H9 (cell line): ENCODE results near the gene IL20RA. TPM values are rescaled to one million over a fixed set of nuclear protein-coding genes. Genes with fewer than 3 reads are reported as not detected.

Experiments
- DNase-seq: peaks from one replicate; pipeline ENCODE4 v3.0.0-alpha.2; 2017
- H2AFZ ChIP-seq: one replicate; pipeline ENCODE4 v1.6.1; 2013; ENCODE audit warnings: mild to moderate bottlenecking, low read length, control low read depth, moderate library complexity
- H2AK5ac ChIP-seq: 2 replicates; pipeline ENCODE4 v1.6.1; 2013; ENCODE audit warnings: low read length, control low read depth, mixed read lengths; ENCODE audit not compliant: insufficient read length
- H2BK120ac ChIP-seq: one replicate; pipeline ENCODE4 v1.6.1; 2013; ENCODE audit warnings: low read depth, mild to moderate bottlenecking, low read length, control low read depth, inconsistent platforms; ENCODE audit not compliant: poor library complexity, severe bottlenecking
- H2BK12ac ChIP-seq: 2 replicates; pipeline ENCODE4 v1.6.1; 2013; ENCODE audit warnings: low read length, control low read depth, mixed read lengths, low read depth; ENCODE audit not compliant: insufficient read length
- H2BK15ac ChIP-seq: 2 replicates; pipeline ENCODE4 v1.6.1; 2013; ENCODE audit warnings: low read depth, low read length, control low read depth
- H2BK20ac ChIP-seq: one replicate; pipeline ENCODE4 v1.6.1; 2013; ENCODE audit warnings: low read depth, mild to moderate bottlenecking, low read length, control low read depth, inconsistent platforms; ENCODE audit not compliant: poor library complexity, severe bottlenecking
- H2BK5ac ChIP-seq: 2 replicates; pipeline ENCODE4 v1.6.1; 2013; ENCODE audit warnings: low read length, control low read depth, mixed read lengths; ENCODE audit not compliant: insufficient read length
- H3K14ac ChIP-seq: 2 replicates; pipeline ENCODE4 v1.6.1; 2013; ENCODE audit warnings: low read length, control low read depth; ENCODE audit not compliant: insufficient read depth
- H3K18ac ChIP-seq: 2 replicates; pipeline ENCODE4 v1.6.1; 2013; ENCODE audit warnings: low read depth, mild to moderate bottlenecking, mixed read lengths, low read length, control low read depth; ENCODE audit not compliant: insufficient read length
- H3K23ac ChIP-seq: 2 replicates; pipeline ENCODE4 v1.6.1; 2013; ENCODE audit warnings: low read length, control low read depth, mixed read lengths, low read depth; ENCODE audit not compliant: insufficient read length
- H3K23me2 ChIP-seq: 2 replicates; pipeline ENCODE4 v1.6.1; 2013; ENCODE audit warnings: low read depth, mild to moderate bottlenecking, mixed read lengths, low read length, control low read depth; ENCODE audit not compliant: insufficient read length, poor library complexity, severe bottlenecking
- H3K27ac ChIP-seq: 2 replicates; pipeline ENCODE4 v1.5.1; 2013; ENCODE audit warnings: low read length, control low read depth, mixed read lengths, low read depth; ENCODE audit not compliant: insufficient read length
- H3K27me3 ChIP-seq: 2 replicates; pipeline ENCODE4 v1.6.1; 2013; ENCODE audit warnings: low read length, control low read depth, inconsistent platforms; ENCODE audit not compliant: insufficient read depth
- H3K4ac ChIP-seq: 2 replicates; pipeline ENCODE4 v1.6.1; 2013; ENCODE audit warnings: low read depth, mild to moderate bottlenecking, control low read depth, inconsistent platforms, low read length, moderate library complexity
- H3K4me1 ChIP-seq: 2 replicates; pipeline ENCODE4 v1.6.1; 2013; ENCODE audit warnings: low read length, control low read depth, inconsistent platforms; ENCODE audit not compliant: insufficient read depth
- H3K4me2 ChIP-seq: 2 replicates; pipeline ENCODE4 v1.6.1; 2013; ENCODE audit warnings: low read length, control low read depth, mixed read lengths; ENCODE audit not compliant: insufficient read length, insufficient read depth
- H3K56ac ChIP-seq: 2 replicates; pipeline ENCODE4 v1.6.1; 2013; ENCODE audit warnings: low read depth, mild to moderate bottlenecking, mixed read lengths, low read length, control low read depth; ENCODE audit not compliant: insufficient read length
- H3K79me1 ChIP-seq: 2 replicates; pipeline ENCODE4 v1.6.1; 2013; ENCODE audit warnings: low read depth, mild to moderate bottlenecking, moderate library complexity, low read length, control low read depth, inconsistent platforms; ENCODE audit not compliant: insufficient read depth, poor library complexity, severe bottlenecking
- H3K79me2 ChIP-seq: 2 replicates; pipeline ENCODE4 v1.6.1; 2013; ENCODE audit warnings: low read length, control low read depth, inconsistent platforms; ENCODE audit not compliant: insufficient read depth
- H3K9ac ChIP-seq: 2 replicates; pipeline ENCODE4 v1.6.1; 2013; ENCODE audit warnings: low read length, control low read depth, mixed read lengths; ENCODE audit not compliant: insufficient read length; ENCODE audit errors: extremely low read depth
- H3K9me3 ChIP-seq: one replicate; pipeline ENCODE4 v1.6.1; 2013; ENCODE audit warnings: low read depth, low read length, inconsistent platforms; ENCODE audit not compliant: control insufficient read depth
- H3T11ph ChIP-seq: one replicate; pipeline ENCODE4 v1.6.1; 2013; ENCODE audit warnings: mild to moderate bottlenecking, low read length, control low read depth, inconsistent platforms
- H4K20me1 ChIP-seq: one replicate; pipeline ENCODE4 v1.6.1; 2013; ENCODE audit not compliant: control insufficient read depth, insufficient read length, insufficient read depth
- H4K5ac ChIP-seq: 2 replicates; pipeline ENCODE4 v1.6.1; 2013; ENCODE audit warnings: low read depth, mild to moderate bottlenecking, mixed read lengths, low read length, control low read depth; ENCODE audit not compliant: insufficient read length
- H4K8ac ChIP-seq: replicated peaks from 2 replicates; pipeline ENCODE4 v1.6.1; 2013; ENCODE audit warnings: low read length, control low read depth, mixed read lengths, low read depth; ENCODE audit not compliant: insufficient read length
- H4K91ac ChIP-seq: 2 replicates; pipeline ENCODE4 v1.6.1; 2013; ENCODE audit warnings: low read depth, mild to moderate bottlenecking, moderate library complexity, mixed read lengths, low read length, control low read depth; ENCODE audit not compliant: insufficient read length
- H3K27ac Mint-ChIP-seq, 3 experiments: 2 replicates in 2 of 3; 3 replicates in 1 of 3; pipeline ENCODE4 v1.8.0; 2020 to 2021; ENCODE audit warnings: mixed read lengths in 3 of 3, mild to moderate bottlenecking in 1 of 3, moderate library complexity in 1 of 3
- H3K27me3 Mint-ChIP-seq: 2 replicates; pipeline ENCODE4 v1.8.0; 2021; ENCODE audit warnings: low read depth, mild to moderate bottlenecking, moderate library complexity, mixed read lengths
- H3K36me3 Mint-ChIP-seq, 3 experiments: 2 replicates in 2 of 3; 3 replicates in 1 of 3; pipeline ENCODE4 v1.8.0; 2020 to 2021; ENCODE audit warnings: low read depth in 3 of 3, mixed read lengths in 3 of 3; ENCODE audit not compliant: insufficient read depth in 1 of 3
- H3K4me1 Mint-ChIP-seq, 2 experiments: 2 replicates each; pipeline ENCODE4 v1.8.0; 2020; ENCODE audit warnings: mixed read lengths in 2 of 2
- H3K4me3 Mint-ChIP-seq, 2 experiments: 2 replicates in 1 of 2; 3 replicates in 1 of 2; pipeline ENCODE4 v1.8.0; 2020 to 2021; ENCODE audit warnings: mild to moderate bottlenecking in 2 of 2, mixed read lengths in 2 of 2, moderate library complexity in 1 of 2
- H3K9me3 Mint-ChIP-seq, 2 experiments: 2 replicates in 1 of 2; 3 replicates in 1 of 2; pipeline ENCODE4 v1.8.0; 2020; ENCODE audit warnings: mild to moderate bottlenecking in 2 of 2, mixed read lengths in 2 of 2, moderate library complexity in 1 of 2
- WGBS: extraction: QIAGEN DNeasy Blood & Tissue Kit; methylation state at CpG from one replicate; pipeline ENCODE4 v1.1.7; 2013; ENCODE audit warnings: missing lambda C conversion rate, low lambda C conversion rate, mixed read lengths; ENCODE audit not compliant: insufficient read length; ENCODE audit errors: extremely low coverage; 5-methylcytosine and 5-hydroxymethylcytosine counted together
- total RNA-seq: library from RNA; stranded (reverse); gene quantifications from 2 replicates; pipeline ENCODE4 v1.2.1, GENCODE V29; 2021
- TF ChIP-seq, protein P1 (sequence below): fragments of 200-600 bp; sonication (generic); conservative IDR thresholded peaks from 3 replicates; pipeline ENCODE4 v1.8.0; 2021; ENCODE audit warnings: antibody characterized with exemption, mild to moderate bottlenecking

IL20RA gene
- total RNA-seq, 1 experiment from 2014 or later: 0.74 TPM

DNA sequence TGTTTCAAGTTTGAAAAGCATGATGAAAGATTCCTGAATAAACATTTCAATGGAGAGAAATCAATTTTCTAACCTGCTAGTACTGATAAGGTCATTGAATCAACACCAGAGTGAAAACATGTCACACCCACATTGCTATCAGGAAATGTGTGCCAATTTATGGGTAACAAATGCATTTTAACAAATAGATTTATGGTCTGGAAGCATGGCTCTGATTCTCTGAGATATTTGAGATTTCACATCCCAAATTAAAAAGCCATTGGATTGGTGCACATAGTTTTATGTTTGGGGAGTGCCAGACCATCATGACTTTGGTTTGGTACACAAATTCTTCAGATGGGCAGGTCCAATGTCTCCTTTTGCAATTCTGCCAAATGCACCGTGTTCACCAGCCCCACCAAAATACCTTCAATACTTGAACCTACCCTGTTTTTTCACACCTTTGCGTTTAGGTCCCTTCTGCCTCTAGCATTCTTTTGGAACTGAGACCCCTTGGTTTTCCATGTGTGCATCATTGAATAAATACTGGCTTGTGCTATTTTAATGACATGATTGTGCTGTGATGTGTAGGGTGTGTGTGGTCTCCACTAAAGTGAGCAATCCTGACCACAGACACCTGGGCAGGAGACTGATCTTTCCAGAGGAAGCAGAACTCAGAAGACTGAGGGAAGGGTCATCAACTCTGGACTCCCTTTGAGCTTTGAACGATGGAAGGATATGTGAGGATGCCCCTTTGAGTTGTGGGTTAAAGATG lies 20.4 kb downstream of the IL20RA start:
- no peak for DNase-seq
- H4K5ac ChIP-seq: no peak overlapping the region
- H4K8ac ChIP-seq: no peak overlapping the region
- H3K27me3 Mint-ChIP-seq: peaks cover 3% of the 10 kb centered on the region
- no CpG with 5 or more reads among the region's 3 CpGs for WGBS
- H3K4me1 ChIP-seq: no peaks in the 10 kb centered on the region
- no peak overlapping the region for H3T11ph ChIP-seq
- no peak overlapping the region for H4K91ac ChIP-seq
- H3K4me2 ChIP-seq: no peak overlapping the region
- no peaks in the 10 kb centered on the region for H3K23me2 ChIP-seq
- no peak overlapping the region for H3K56ac ChIP-seq
- H2BK20ac ChIP-seq: no peak overlapping the region
- H3K27me3 ChIP-seq: no peaks in the 10 kb centered on the region
- H3K9me3 ChIP-seq: no peaks in the 10 kb centered on the region
- H2AK5ac ChIP-seq: no peak overlapping the region
- H2BK12ac ChIP-seq: no peak overlapping the region
- H3K23ac ChIP-seq: no peak overlapping the region
- H4K20me1 ChIP-seq: no peaks in the 10 kb centered on the region
- H3K27ac Mint-ChIP-seq: no peak overlapping the region
- H3K4ac ChIP-seq: no peak overlapping the region
- H3K9me3 Mint-ChIP-seq: peaks cover 0 to 11% of the 10 kb centered on the region in 2 experiments; a peak in 3 of 5 replicates
- H2BK15ac ChIP-seq: no peak overlapping the region
- H3K27ac ChIP-seq: no peak overlapping the region
- no peak overlapping the region for H2BK120ac ChIP-seq
- H3K4me1 Mint-ChIP-seq: no peaks in the 10 kb centered on the region
- no peak overlapping the region for H3K4me3 Mint-ChIP-seq
- no peaks in the 10 kb centered on the region for H3K79me1 ChIP-seq
- H3K36me3 Mint-ChIP-seq: peaks cover 0 to 9% (median 0%) of the 10 kb centered on the region in 3 experiments; a peak in 4 of 7 replicates
- H2AFZ ChIP-seq: no peak overlapping the region
- H3K9ac ChIP-seq: no peak overlapping the region
- H3K18ac ChIP-seq: no peak overlapping the region
- H3K14ac ChIP-seq: no peak overlapping the region
- TF ChIP-seq, protein P1, sequence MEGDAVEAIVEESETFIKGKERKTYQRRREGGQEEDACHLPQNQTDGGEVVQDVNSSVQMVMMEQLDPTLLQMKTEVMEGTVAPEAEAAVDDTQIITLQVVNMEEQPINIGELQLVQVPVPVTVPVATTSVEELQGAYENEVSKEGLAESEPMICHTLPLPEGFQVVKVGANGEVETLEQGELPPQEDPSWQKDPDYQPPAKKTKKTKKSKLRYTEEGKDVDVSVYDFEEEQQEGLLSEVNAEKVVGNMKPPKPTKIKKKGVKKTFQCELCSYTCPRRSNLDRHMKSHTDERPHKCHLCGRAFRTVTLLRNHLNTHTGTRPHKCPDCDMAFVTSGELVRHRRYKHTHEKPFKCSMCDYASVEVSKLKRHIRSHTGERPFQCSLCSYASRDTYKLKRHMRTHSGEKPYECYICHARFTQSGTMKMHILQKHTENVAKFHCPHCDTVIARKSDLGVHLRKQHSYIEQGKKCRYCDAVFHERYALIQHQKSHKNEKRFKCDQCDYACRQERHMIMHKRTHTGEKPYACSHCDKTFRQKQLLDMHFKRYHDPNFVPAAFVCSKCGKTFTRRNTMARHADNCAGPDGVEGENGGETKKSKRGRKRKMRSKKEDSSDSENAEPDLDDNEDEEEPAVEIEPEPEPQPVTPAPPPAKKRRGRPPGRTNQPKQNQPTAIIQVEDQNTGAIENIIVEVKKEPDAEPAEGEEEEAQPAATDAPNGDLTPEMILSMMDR: no peak
- no peaks in the 10 kb centered on the region for H3K79me2 ChIP-seq
- H2BK5ac ChIP-seq: no peak overlapping the region
